HEK293T (cell line): ENCODE data around the gene KLHL30.

Experiments
- CTCF ChIA-PET: fragments of 350-600 bp; formaldehyde crosslinking; extraction: SDS; loops from one replicate; lab custom pipeline; 2021; ENCODE audit warnings: antibody characterized with exemption, inconsistent platforms; lab: Yijun Ruan, JAX
- POLR2A ChIA-PET: fragments of 350-600 bp; formaldehyde crosslinking; extraction: SDS; loops from one replicate; lab custom pipeline; 2020; ENCODE audit warnings: antibody characterized with exemption, inconsistent platforms; lab: Yijun Ruan, JAX
- DNase-seq: peaks from one replicate; pipeline ENCODE4 v3.0.0; 2012; ENCODE audit warnings: mixed read lengths; ENCODE audit errors: extremely low spot score
- ARNT ChIP-seq: fragments of 450-650 bp; IDR thresholded peaks from 2 replicates; pipeline ENCODE4 v1.6.1; 2017; ENCODE audit warnings: mild to moderate bottlenecking
- BHLHE40 ChIP-seq: fragments of 450-650 bp; IDR thresholded peaks from 2 replicates; pipeline ENCODE4 v1.6.1; 2016; ENCODE audit warnings: mild to moderate bottlenecking, moderate library complexity, borderline replicate concordance
- CTBP1 ChIP-seq: fragments of 450-650 bp; IDR thresholded peaks from 2 replicates; pipeline ENCODE4 v1.6.1; 2016; ENCODE audit warnings: borderline replicate concordance
- ELF4 ChIP-seq: fragments of 450-650 bp; IDR thresholded peaks from 2 replicates; pipeline ENCODE4 v1.6.1; 2017; ENCODE audit warnings: antibody characterized with exemption
- FOXA1 ChIP-seq: fragments of 450-650 bp; IDR thresholded peaks from 2 replicates; pipeline ENCODE4 v1.6.1; 2016; ENCODE audit warnings: mild to moderate bottlenecking
- FOXK2 ChIP-seq: fragments of 450-650 bp; IDR thresholded peaks from 2 replicates; pipeline ENCODE4 v1.6.1; 2016; ENCODE audit warnings: mild to moderate bottlenecking
- FOXM1 ChIP-seq: fragments of 450-650 bp; IDR thresholded peaks from 2 replicates; pipeline ENCODE4 v1.6.1; 2017; ENCODE audit warnings: mild to moderate bottlenecking, borderline replicate concordance
- HDGF ChIP-seq: fragments of 450-650 bp; IDR thresholded peaks from 2 replicates; pipeline ENCODE4 v1.6.1; 2017; ENCODE audit warnings: antibody characterized with exemption, borderline replicate concordance
- L3MBTL2 ChIP-seq: fragments of 450-650 bp; conservative IDR thresholded peaks from 2 replicates; pipeline ENCODE4 v1.6.1; 2016; ENCODE audit warnings: mild to moderate bottlenecking
- LEF1 ChIP-seq: fragments of 450-650 bp; IDR thresholded peaks from 2 replicates; pipeline ENCODE4 v1.6.1; 2017; ENCODE audit warnings: mild to moderate bottlenecking, borderline replicate concordance
- NFRKB ChIP-seq: fragments of 450-650 bp; IDR thresholded peaks from 2 replicates; pipeline ENCODE4 v1.6.1; 2016; ENCODE audit warnings: mild to moderate bottlenecking, moderate library complexity
- PKNOX1 ChIP-seq: fragments of 450-650 bp; IDR thresholded peaks from 2 replicates; pipeline ENCODE4 v1.6.1; 2016
- SP1 ChIP-seq: fragments of 450-650 bp; IDR thresholded peaks from 2 replicates; pipeline ENCODE4 v1.6.1; 2017
- SUZ12 ChIP-seq: fragments of 450-650 bp; IDR thresholded peaks from 2 replicates; pipeline ENCODE4 v1.6.1; 2016; ENCODE audit warnings: mild to moderate bottlenecking
- TARDBP ChIP-seq: fragments of 450-650 bp; IDR thresholded peaks from 2 replicates; pipeline ENCODE4 v1.6.1; 2016
- ZNF384 ChIP-seq: fragments of 450-650 bp; IDR thresholded peaks from 2 replicates; pipeline ENCODE4 v1.6.1; 2016

Gene KLHL30

GRCh38 chr2:238125127-238125885, 13.2 kb upstream of the KLHL30 start:
- POLR2A ChIA-PET = no interaction called here
- TF ChIP-seq FOXA1 (no peak), NFRKB (no peak), PKNOX1 (no peak), BHLHE40 (no peak), SUZ12 (no peak), FOXM1 (no peak), ELF4 (no peak), SP1 (no peak)
- CTCF ChIA-PET = interaction anchor here (0.6 kb wide), 1 partner anchor 62 kb away, joined by 3 read pairs; no protein-coding TSS in a partner anchor
- no peak for DNase-seq

- ChIA-PET POLR2A (no interaction called here), CTCF (interaction anchor here (0.6 kb wide), 1 partner anchor 61 kb away, joined by 3 read pairs; no protein-coding TSS in a partner anchor)
- DNase-seq = no peak
- TF ChIP-seq ELF4 = no peak
- no peak for TF ChIP-seq LEF1
- TF ChIP-seq L3MBTL2 = no peak
- TF ChIP-seq TARDBP = no peak
- no peak for TF ChIP-seq NFRKB
- no peak for TF ChIP-seq ZNF384
- no peak for TF ChIP-seq SUZ12
- TF ChIP-seq PKNOX1 = no peak
- TF ChIP-seq SP1 = no peak
- TF ChIP-seq ARNT = no peak
- TF ChIP-seq FOXA1 = no peak
- TF ChIP-seq BHLHE40 = no peak
- no peak for TF ChIP-seq CTBP1
- no peak for TF ChIP-seq HDGF
- TF ChIP-seq FOXK2 = no peak
- TF ChIP-seq FOXM1 = no peak
Observed at GRCh38 chr2:238126338-238126737, 12.1 kb upstream of the KLHL30 start.

- no peak for TF ChIP-seq TARDBP
- TF ChIP-seq NFRKB = no peak
- TF ChIP-seq LEF1 = no peak
- TF ChIP-seq ELF4 = no peak
- no peak for TF ChIP-seq ZNF384
- no peak for TF ChIP-seq PKNOX1
- TF ChIP-seq BHLHE40 = no peak
- no peak for TF ChIP-seq HDGF
- no peak for TF ChIP-seq FOXM1
- no peak for TF ChIP-seq ARNT
- TF ChIP-seq FOXA1 = no peak
- no peak for TF ChIP-seq CTBP1
- no peak for TF ChIP-seq SUZ12
- no peak for TF ChIP-seq SP1
- no peak for DNase-seq
- ChIA-PET CTCF (no interaction called here), POLR2A (interaction anchor here (0.8 to 1.0 kb wide), 3 partner anchors 9 to 66 kb away, joined by 3 read pairs; partner anchors contain the start of gene SCLY)
Observed at GRCh38 chr2:238126775-238127164, 11.7 kb upstream of the KLHL30 start.

- CTCF ChIA-PET = no interaction called here
- TF ChIP-seq LEF1 (no peak), FOXM1 (0 out of 2 replicates have a peak, but pooled peaks have one; percentile 33)
- peak; percentile 66 for DNase-seq
- POLR2A ChIA-PET = interaction anchor here (0.8 to 1.0 kb wide), 3 partner anchors 8 to 67 kb away, joined by 3 read pairs; partner anchors contain the start of gene SCLY
Observed at GRCh38 chr2:238127165-238128060, 11.1 kb upstream of the KLHL30 start.

GRCh38 chr2:238128061-238128440, 10.4 kb upstream of the KLHL30 start:
- no peak for TF ChIP-seq FOXK2
- TF ChIP-seq FOXA1 = no peak
- no peak for TF ChIP-seq ELF4
- TF ChIP-seq SP1 = no peak
- TF ChIP-seq ARNT = no peak
- no peak for TF ChIP-seq HDGF
- TF ChIP-seq NFRKB = no peak
- no peak for TF ChIP-seq CTBP1
- no peak for TF ChIP-seq FOXM1
- no peak for TF ChIP-seq TARDBP
- no peak for TF ChIP-seq SUZ12
- no peak for TF ChIP-seq LEF1
- no peak for DNase-seq
- POLR2A ChIA-PET = no interaction called here
- CTCF ChIA-PET = no interaction called here
